ELF-1 (cell line): Measurements from ENCODE around the gene PTDSS2.
"Not testable (repeated sequence)": the region's sequence is repeated elsewhere in the genome, so short reads cannot be mapped to it uniquely, and the experiment has no call there.

Experiments used
- DNase-seq: peaks from one replicate; pipeline ENCODE4 v3.0.0-alpha.2; 2016; ENCODE audit warnings: low read depth, low spot score

Gene PTDSS2

GRCh38 chr11:413120-414081 lies 36.7 kb upstream of the PTDSS2 start:
- no peak for DNase-seq

GRCh38 chr11:414318-414857 lies 35.7 kb upstream of the PTDSS2 start:
- DNase-seq = no peak

GRCh38 chr11:415640-416041 lies 34.4 kb upstream of the PTDSS2 start:
- no peak for DNase-seq

GRCh38 chr11:416051-416756 lies 33.9 kb upstream of the PTDSS2 start:
- no peak for DNase-seq

GRCh38 chr11:416757-417621 lies 33.1 kb upstream of the PTDSS2 start:
- peak; percentile 50 for DNase-seq

GRCh38 chr11:417652-418342 lies 32.3 kb upstream of the PTDSS2 start:
- DNase-seq = no peak

DNA sequence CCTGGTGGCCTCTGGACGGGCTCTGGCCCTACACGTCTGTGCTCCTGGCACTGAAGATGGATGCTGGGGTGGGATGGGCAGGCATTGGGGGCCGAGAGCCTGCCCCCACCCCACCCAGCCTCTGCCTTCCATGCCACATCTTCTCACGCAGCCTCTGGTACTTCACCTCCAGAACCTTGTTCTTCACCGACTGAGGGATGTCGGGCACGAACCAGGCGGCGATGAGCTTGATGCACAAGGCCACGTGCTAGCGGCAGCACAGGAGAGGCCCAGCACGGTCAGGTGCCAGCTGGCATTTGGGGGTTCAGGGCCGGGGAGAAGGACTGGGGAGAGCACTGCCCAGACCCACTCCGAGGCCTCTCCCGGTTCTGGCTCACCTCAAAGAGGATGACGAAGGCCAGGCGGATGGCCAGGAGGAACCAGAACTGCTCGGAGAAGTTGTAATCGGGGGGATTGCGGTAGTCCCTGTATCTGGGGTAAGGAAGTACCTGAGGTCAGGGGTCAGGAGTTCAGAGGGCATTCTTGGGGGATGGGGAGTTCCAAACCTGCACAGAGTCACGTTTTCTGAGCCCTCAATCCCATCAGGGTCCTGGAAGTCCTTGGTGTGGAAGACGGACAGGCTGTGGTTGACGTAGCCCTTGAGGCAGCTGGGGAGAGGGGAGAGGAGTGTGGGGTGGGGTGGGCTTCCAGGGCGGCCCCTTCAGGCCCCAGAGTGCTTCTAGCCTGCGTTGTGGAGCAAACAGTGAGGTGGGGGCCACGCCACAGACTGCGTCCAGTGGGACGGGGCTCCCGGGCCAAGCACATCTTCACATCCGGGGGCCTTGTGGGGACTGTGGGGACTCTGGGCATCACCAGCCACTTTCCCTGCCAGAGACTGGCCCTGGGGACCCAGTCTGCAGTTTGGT lies 31.5 kb upstream of the PTDSS2 start:
- DNase-seq = no peak

- no peak for DNase-seq
Measured at GRCh38 chr11:419248-420005, 30.7 kb upstream of the PTDSS2 start.

DNA sequence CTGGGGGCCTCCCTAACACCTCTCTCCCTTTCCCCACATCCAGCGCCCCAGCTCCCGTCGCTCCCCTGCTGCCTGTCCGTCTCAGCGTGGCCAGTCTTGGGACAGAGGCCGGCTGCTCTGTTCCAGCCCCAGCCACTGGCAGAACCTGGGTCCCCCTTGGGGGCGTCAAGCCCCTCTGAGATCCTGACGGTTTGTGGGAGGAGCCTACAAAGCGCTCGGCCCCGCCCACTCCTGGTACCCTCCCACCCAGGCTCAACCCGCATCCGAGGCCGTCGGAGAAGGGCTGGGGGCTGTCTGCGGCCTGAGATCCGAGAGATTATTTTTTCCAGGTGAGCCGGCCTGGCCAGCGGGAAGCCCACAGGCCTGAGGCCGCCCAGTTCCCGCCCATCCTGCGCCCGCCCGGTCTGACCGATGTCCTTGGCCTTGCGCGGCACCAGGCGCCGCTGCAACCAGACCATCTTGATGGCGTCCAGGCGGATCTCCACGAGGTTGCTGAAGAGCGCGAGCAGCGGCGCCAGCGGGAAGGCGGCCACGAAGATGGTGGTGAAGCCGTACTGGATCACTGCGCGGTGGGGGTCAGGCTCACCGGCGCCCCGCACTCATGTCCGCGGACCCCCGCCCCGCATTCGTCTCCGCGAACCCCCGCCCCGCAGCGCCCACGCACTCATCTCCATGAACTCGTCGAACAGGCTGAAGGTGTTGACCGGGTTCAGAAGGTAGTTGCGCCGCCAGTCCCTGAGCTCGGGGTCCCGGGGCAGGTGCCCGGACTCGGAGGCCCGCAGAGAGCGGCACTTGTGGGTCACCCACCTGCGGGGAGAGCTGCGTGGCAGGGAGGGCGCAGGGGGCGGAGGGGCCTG lies 29.8 kb upstream of the PTDSS2 start:
- DNase-seq = no peak

DNA sequence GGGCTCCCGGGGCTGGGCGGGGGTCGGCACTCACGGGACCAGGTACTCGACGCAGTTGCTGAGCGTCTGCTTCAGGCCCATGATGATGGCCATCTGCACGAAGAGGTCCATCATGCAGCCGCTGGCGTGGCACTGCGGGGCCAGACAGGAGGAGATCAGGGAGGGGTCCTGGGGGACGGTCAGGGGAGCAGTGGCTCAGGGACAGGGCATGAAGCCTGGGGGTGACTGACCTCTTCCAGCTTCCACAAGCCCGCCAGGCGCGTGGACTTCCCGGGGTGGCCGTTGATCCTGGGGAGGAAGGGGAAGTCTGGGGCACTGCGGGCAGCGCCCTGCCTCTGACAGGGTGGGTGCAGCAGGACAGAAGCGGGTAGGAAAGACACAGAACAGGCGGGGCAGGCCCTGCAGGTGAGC lies 29.2 kb upstream of the PTDSS2 start:
- DNase-seq = no peak

DNA sequence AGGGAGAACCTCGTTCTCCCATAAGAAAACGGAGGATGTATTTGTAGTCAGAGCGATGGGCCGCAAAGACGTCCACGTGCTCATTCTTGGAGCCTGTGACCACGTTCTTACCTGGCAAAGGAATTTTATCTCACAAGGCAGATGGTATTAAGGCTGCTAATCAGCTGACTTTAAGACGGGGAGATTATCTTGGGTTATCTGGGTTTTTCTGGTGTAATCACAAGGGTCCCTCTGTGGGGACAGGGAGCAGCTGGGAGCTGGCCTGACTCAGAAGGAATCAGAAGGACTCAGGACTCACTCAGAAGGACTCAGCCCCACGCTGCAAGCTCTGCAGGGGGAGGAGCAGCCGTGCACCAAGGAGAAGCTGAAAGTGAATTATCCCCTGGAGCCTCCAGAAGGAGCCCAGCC lies 27.8 kb upstream of the PTDSS2 start:
- no peak for DNase-seq

DNA sequence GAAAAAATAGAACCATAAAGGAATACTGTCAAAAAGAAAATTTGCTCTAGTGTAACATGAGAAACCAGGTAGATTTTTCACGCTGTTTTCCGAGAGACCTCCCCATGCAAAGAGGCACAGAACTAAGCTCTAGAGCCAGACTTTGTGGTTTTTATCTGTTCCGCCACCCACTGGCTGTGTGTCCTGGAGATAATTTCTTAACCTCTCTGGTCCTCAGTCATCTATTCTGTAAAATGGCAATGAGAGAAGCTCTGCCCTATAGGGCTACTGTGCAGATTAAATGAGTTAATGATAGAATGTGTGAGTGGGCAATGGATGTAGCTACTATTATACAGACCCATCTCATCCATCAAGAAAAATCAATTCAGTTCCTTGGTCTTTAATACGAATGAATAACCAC lies 25.8 kb upstream of the PTDSS2 start:
- DNase-seq = no peak

DNA sequence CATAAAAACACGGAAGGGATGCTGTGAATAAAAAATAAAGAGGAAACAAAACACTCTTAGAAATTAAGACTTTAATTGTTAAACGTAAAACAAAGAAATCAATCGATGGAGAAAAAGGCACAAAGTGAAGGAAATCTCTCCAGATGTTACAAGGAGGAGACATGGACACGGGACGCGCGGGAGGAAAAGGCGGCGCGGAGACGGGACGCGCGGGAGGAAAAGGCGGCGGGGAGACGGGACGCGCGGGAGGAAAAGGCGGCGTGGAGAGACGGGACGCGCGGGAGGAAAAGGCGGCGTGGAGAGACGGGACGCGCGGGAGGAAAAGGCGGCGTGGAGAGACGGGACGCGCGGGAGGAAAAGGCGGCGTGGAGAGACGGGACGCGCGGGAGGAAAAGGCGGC lies 25.3 kb upstream of the PTDSS2 start:
- DNase-seq = not testable (repeated sequence)

- DNase-seq = no peak
Measured at GRCh38 chr11:425301-425700, 24.8 kb upstream of the PTDSS2 start.

- DNase-seq = no peak
Measured at GRCh38 chr11:426851-427250, 23.2 kb upstream of the PTDSS2 start.

DNA sequence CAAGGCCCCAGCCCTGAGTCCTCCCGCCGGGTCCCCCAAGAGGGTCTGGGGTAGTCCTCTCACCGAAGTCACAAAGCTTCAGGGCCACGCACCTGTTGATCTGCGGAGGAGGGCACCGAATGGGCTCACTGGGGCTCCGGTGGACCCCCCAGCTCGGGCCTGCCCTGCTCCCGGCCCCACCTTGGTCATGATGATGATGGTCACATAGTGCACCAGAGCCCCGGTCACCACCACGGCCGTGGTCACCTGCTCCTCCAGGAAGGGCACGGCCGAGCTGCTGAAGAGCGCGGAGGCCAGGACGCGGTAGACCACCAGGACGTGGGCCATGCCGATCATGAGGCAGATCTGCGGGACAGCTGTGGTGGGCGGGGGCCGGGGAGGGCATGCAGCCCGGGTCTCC lies 21.8 kb upstream of the PTDSS2 start:
- DNase-seq = no peak

- no peak for DNase-seq
Measured at GRCh38 chr11:429391-429790, 20.7 kb upstream of the PTDSS2 start.

DNA sequence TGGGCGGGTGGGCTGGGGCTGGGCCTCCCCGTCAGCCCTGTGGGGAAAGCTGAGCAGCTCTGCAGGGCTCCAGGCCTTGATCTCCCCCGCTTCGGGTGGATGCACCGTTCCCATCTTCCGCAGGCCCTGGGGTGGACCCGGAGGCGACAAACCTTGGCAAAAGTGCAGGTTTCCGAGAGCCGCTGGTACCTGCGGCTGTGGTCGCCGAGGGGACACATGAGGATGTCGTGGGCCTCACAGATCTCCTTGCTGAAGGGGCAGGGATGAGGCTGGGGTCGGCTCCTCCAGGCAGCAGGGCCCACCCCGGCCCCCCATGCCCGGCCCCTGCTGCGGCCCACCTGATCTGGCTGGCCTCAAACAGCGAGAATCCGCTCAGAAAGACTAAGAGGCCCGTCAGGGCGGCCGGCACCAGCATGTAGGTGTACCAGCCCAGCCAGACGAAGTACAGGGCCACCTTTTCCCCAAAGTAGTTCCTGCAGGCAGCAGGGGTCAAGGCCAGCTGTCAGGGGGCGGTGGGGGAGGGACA lies 20.1 kb upstream of the PTDSS2 start:
- no peak for DNase-seq
